ENCODE results near the gene LRRC40.

The LRRC40 gene

DNA sequence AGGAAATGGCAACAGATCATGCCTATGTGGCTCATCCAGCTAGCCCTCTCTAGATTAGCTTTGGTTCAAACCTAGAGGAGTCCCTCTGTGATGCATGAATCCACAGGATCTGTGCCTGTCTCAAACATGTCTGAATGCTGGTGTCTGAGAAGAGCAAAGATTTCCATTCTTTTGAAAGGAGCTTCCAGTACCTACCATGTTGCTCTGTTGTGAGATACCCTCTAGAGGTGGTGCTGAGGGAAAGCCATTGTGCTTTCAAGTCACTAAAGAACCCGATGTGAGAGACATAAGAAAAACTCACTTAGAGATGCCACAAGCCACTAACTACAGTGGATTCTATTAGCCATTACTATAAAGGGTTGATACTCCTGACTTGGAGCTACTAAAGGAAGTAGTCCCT is 103.6 kb downstream of the LRRC40 start:
- no peak for DNase-seq (ENCODE audit: low read depth in 1 of 2, low spot score in 1 of 2)
- Histone ChIP-seq H3K27ac (replicated peaks) (no peak overlapping the region), H3K27me3 (ENCODE audit: insufficient read depth, poor library complexity, severe bottlenecking) (no peaks in the 10 kb centered on the region), H3K4me3 (replicated peaks; ENCODE audit: insufficient read depth, low read length) (no peak overlapping the region)
- TF ChIP-seq POLR2AphosphoS5 (IDR thresholded peaks at IDR 0.05; ENCODE audit: low read depth), result no peak
- TF ChIP-seq, protein P1, sequence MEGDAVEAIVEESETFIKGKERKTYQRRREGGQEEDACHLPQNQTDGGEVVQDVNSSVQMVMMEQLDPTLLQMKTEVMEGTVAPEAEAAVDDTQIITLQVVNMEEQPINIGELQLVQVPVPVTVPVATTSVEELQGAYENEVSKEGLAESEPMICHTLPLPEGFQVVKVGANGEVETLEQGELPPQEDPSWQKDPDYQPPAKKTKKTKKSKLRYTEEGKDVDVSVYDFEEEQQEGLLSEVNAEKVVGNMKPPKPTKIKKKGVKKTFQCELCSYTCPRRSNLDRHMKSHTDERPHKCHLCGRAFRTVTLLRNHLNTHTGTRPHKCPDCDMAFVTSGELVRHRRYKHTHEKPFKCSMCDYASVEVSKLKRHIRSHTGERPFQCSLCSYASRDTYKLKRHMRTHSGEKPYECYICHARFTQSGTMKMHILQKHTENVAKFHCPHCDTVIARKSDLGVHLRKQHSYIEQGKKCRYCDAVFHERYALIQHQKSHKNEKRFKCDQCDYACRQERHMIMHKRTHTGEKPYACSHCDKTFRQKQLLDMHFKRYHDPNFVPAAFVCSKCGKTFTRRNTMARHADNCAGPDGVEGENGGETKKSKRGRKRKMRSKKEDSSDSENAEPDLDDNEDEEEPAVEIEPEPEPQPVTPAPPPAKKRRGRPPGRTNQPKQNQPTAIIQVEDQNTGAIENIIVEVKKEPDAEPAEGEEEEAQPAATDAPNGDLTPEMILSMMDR (IDR thresholded peaks at IDR 0.05; ENCODE audit: insufficient read depth, low read length), result no peak
- no peak for TF ChIP-seq GABPA (IDR thresholded peaks at IDR 0.05; ENCODE audit: low read depth)
- TF ChIP-seq, protein P2, sequence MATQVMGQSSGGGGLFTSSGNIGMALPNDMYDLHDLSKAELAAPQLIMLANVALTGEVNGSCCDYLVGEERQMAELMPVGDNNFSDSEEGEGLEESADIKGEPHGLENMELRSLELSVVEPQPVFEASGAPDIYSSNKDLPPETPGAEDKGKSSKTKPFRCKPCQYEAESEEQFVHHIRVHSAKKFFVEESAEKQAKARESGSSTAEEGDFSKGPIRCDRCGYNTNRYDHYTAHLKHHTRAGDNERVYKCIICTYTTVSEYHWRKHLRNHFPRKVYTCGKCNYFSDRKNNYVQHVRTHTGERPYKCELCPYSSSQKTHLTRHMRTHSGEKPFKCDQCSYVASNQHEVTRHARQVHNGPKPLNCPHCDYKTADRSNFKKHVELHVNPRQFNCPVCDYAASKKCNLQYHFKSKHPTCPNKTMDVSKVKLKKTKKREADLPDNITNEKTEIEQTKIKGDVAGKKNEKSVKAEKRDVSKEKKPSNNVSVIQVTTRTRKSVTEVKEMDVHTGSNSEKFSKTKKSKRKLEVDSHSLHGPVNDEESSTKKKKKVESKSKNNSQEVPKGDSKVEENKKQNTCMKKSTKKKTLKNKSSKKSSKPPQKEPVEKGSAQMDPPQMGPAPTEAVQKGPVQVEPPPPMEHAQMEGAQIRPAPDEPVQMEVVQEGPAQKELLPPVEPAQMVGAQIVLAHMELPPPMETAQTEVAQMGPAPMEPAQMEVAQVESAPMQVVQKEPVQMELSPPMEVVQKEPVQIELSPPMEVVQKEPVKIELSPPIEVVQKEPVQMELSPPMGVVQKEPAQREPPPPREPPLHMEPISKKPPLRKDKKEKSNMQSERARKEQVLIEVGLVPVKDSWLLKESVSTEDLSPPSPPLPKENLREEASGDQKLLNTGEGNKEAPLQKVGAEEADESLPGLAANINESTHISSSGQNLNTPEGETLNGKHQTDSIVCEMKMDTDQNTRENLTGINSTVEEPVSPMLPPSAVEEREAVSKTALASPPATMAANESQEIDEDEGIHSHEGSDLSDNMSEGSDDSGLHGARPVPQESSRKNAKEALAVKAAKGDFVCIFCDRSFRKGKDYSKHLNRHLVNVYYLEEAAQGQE (IDR thresholded peaks at IDR 0.05; ENCODE audit: insufficient replicate concordance, low read depth), result no peak
- no peak for TF ChIP-seq SPI1 (IDR thresholded peaks at IDR 0.05; ENCODE audit: borderline replicate concordance, low read depth)

DNA sequence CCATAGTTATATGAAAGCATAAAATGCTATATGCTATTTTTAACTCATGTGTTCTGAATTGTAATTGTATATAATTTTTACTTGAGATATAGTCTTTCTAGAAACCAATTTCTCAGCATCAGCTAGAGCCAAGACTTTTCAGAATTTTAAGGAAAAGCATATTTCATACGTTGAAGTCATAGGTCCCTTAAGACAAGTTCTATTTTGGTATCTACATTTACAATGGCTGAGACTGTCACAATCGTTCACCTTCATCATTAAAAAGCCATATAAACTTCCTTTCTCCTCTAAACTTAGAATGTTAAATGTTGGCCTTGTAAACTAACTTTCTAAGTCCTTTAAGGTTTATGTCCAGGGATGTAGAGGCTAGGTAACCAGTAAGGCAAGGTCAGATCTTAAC is 104.1 kb downstream of the LRRC40 start:
- no peak for DNase-seq (ENCODE audit: low read depth in 1 of 2, low spot score in 1 of 2)
- Histone ChIP-seq H3K27ac (replicated peaks) (no peak overlapping the region), H3K27me3 (ENCODE audit: insufficient read depth, poor library complexity, severe bottlenecking) (no peaks in the 10 kb centered on the region), H3K4me3 (replicated peaks; ENCODE audit: insufficient read depth, low read length) (no peak overlapping the region)
- no peak for TF ChIP-seq SPI1 (IDR thresholded peaks at IDR 0.05; ENCODE audit: borderline replicate concordance, low read depth)
- no peak for TF ChIP-seq GABPA (IDR thresholded peaks at IDR 0.05; ENCODE audit: low read depth)
- TF ChIP-seq, protein P1 (IDR thresholded peaks at IDR 0.05; ENCODE audit: insufficient read depth, low read length), result no peak
- TF ChIP-seq, protein P2 (IDR thresholded peaks at IDR 0.05; ENCODE audit: insufficient replicate concordance, low read depth), result no peak
- TF ChIP-seq POLR2AphosphoS5 (IDR thresholded peaks at IDR 0.05; ENCODE audit: low read depth), result no peak

Measured in HL-60 (cell line).